ENCODE results near the gene PDGFA.
A peak's percentile ranks its signal among the peaks of the same experiment; 100 is the strongest.

PDGFA gene

GRCh38 chr7:521221-522070 lies 1.8 kb upstream of the PDGFA start:
- peak; percentile 42 for DNase-seq
- in situ Hi-C loops (cut with MboI; ENCODE audit: low pct_unique_long_range_greater_than_20kb, low sequenced_read_pairs): no loop called here

- in situ Hi-C loops (cut with MboI; ENCODE audit: low pct_unique_long_range_greater_than_20kb, low sequenced_read_pairs): no loop called here
- DNase-seq: no peak
These were observed 986 bp upstream of the PDGFA start for GRCh38 chr7:520503-521161.

- DNase-seq: peak; percentile 71
- in situ Hi-C loops (cut with MboI; ENCODE audit: low pct_unique_long_range_greater_than_20kb, low sequenced_read_pairs): no loop called here
These were observed 789 bp downstream of the PDGFA start for GRCh38 chr7:518630-519483.

- in situ Hi-C loops (cut with MboI; ENCODE audit: low pct_unique_long_range_greater_than_20kb, low sequenced_read_pairs): no loop called here
- DNase-seq: peak; percentile 42
These were observed 1.6 kb downstream of the PDGFA start for GRCh38 chr7:517774-518629.

- in situ Hi-C loops (cut with MboI; ENCODE audit: low pct_unique_long_range_greater_than_20kb, low sequenced_read_pairs): no loop called here
- DNase-seq: no peak
These were observed 2.8 kb downstream of the PDGFA start for GRCh38 chr7:516606-517456.

- in situ Hi-C loops (cut with MboI; ENCODE audit: low pct_unique_long_range_greater_than_20kb, low sequenced_read_pairs): no loop called here
- DNase-seq: no peak
These were observed 3.4 kb downstream of the PDGFA start for GRCh38 chr7:516216-516605.

- DNase-seq: no peak
- in situ Hi-C loops (cut with MboI; ENCODE audit: low pct_unique_long_range_greater_than_20kb, low sequenced_read_pairs): no loop called here
These were observed 4.0 kb downstream of the PDGFA start for GRCh38 chr7:515628-516027.

- in situ Hi-C loops (cut with MboI; ENCODE audit: low pct_unique_long_range_greater_than_20kb, low sequenced_read_pairs): no loop called here
- DNase-seq: no peak
These were observed 4.7 kb downstream of the PDGFA start for GRCh38 chr7:514651-515598.

GRCh38 chr7:514242-514641 lies 5.4 kb downstream of the PDGFA start:
- in situ Hi-C loops (cut with MboI; ENCODE audit: low pct_unique_long_range_greater_than_20kb, low sequenced_read_pairs): no loop called here
- no peak for DNase-seq

GRCh38 chr7:513521-514166 lies 6.0 kb downstream of the PDGFA start:
- in situ Hi-C loops (cut with MboI; ENCODE audit: low pct_unique_long_range_greater_than_20kb, low sequenced_read_pairs): no loop called here
- DNase-seq: no peak

- in situ Hi-C loops (cut with MboI; ENCODE audit: low pct_unique_long_range_greater_than_20kb, low sequenced_read_pairs): no loop called here
- no peak for DNase-seq
These were observed 6.9 kb downstream of the PDGFA start for GRCh38 chr7:512541-513311.

GRCh38 chr7:512146-512510 lies 7.5 kb downstream of the PDGFA start:
- DNase-seq: no peak
- in situ Hi-C loops (cut with MboI; ENCODE audit: low pct_unique_long_range_greater_than_20kb, low sequenced_read_pairs): no loop called here

GRCh38 chr7:511476-512145 lies 8.0 kb downstream of the PDGFA start:
- in situ Hi-C loops (cut with MboI; ENCODE audit: low pct_unique_long_range_greater_than_20kb, low sequenced_read_pairs): no loop called here
- no peak for DNase-seq

GRCh38 chr7:510782-511281 lies 8.8 kb downstream of the PDGFA start:
- in situ Hi-C loops (cut with MboI; ENCODE audit: low pct_unique_long_range_greater_than_20kb, low sequenced_read_pairs): no loop called here

GRCh38 chr7:510131-510481 lies 9.5 kb downstream of the PDGFA start:
- DNase-seq: no peak
- in situ Hi-C loops (cut with MboI; ENCODE audit: low pct_unique_long_range_greater_than_20kb, low sequenced_read_pairs): no loop called here

More at GRCh38 chr7:510782-511281, 8.8 kb downstream of the PDGFA start:
- no peak for DNase-seq
